ENCODE measurements around the gene SERPINB6. TPM values are rescaled to one million over a fixed set of nuclear protein-coding genes. Genes with fewer than 3 reads are reported as not detected.

The SERPINB6 gene
- total RNA-seq, 1 donor from 2014 or later: 101 TPM

- Histone ChIP-seq H3K36me3 (ENCODE audit: control insufficient read depth, insufficient read depth, low read length) (no peaks in the 10 kb centered on the region), H3K4me3 (ENCODE audit: low read depth, low read length) (peak overlapping the region; percentile 66), H3K27me3 (ENCODE audit: control insufficient read depth, insufficient read depth, low read length) (no peaks in the 10 kb centered on the region)
- peak; percentile 82 for DNase-seq (ENCODE audit: low read depth)
- TF ChIP-seq CTCF (IDR thresholded peaks at IDR 0.05; ENCODE audit: insufficient read depth, low read length, poor library complexity, severe bottlenecking): peak; percentile 42
Observed at GRCh38 chr6:2988426-2989331, 17.3 kb upstream of the SERPINB6 start.

- no peaks in the 10 kb centered on the region for H3K36me3 ChIP-seq (ENCODE audit: control insufficient read depth, insufficient read depth, low read length)
- no peak for DNase-seq (ENCODE audit: low read depth)
- H3K4me3 ChIP-seq (ENCODE audit: low read depth, low read length): peak overlapping the region; percentile 66
- TF ChIP-seq CTCF (IDR thresholded peaks at IDR 0.05; ENCODE audit: insufficient read depth, low read length, poor library complexity, severe bottlenecking): no peak
- no peaks in the 10 kb centered on the region for H3K27me3 ChIP-seq (ENCODE audit: control insufficient read depth, insufficient read depth, low read length)
Observed at GRCh38 chr6:2988094-2988425, 16.7 kb upstream of the SERPINB6 start.

- Histone ChIP-seq H3K27me3 (ENCODE audit: control insufficient read depth, insufficient read depth, low read length) (no peaks in the 10 kb centered on the region), H3K4me3 (ENCODE audit: low read depth, low read length) (no peak overlapping the region), H3K36me3 (ENCODE audit: control insufficient read depth, insufficient read depth, low read length) (no peaks in the 10 kb centered on the region)
- DNase-seq (ENCODE audit: low read depth): no peak
- TF ChIP-seq CTCF (IDR thresholded peaks at IDR 0.05; ENCODE audit: insufficient read depth, low read length, poor library complexity, severe bottlenecking): no peak
Observed at GRCh38 chr6:2986722-2987221, 15.4 kb upstream of the SERPINB6 start.

GRCh38 chr6:2984738-2985406 lies 13.5 kb upstream of the SERPINB6 start:
- no peaks in the 10 kb centered on the region for H3K36me3 ChIP-seq (ENCODE audit: control insufficient read depth, insufficient read depth, low read length)
- TF ChIP-seq CTCF (IDR thresholded peaks at IDR 0.05; ENCODE audit: insufficient read depth, low read length, poor library complexity, severe bottlenecking): no peak
- DNase-seq (ENCODE audit: low read depth): no peak
- H3K27me3 ChIP-seq (ENCODE audit: control insufficient read depth, insufficient read depth, low read length): no peaks in the 10 kb centered on the region
- no peak overlapping the region for H3K4me3 ChIP-seq (ENCODE audit: low read depth, low read length)

GRCh38 chr6:2982426-2983117 lies 11.2 kb upstream of the SERPINB6 start:
- no peak for TF ChIP-seq CTCF (IDR thresholded peaks at IDR 0.05; ENCODE audit: insufficient read depth, low read length, poor library complexity, severe bottlenecking)
- H3K4me3 ChIP-seq (ENCODE audit: low read depth, low read length): no peak overlapping the region
- no peaks in the 10 kb centered on the region for H3K36me3 ChIP-seq (ENCODE audit: control insufficient read depth, insufficient read depth, low read length)
- no peak for DNase-seq (ENCODE audit: low read depth)
- no peaks in the 10 kb centered on the region for H3K27me3 ChIP-seq (ENCODE audit: control insufficient read depth, insufficient read depth, low read length)
